Measurements from ENCODE around the gene RRP36.

RRP36 gene

GRCh38 chr6:43020847-43021246 lies 576 bp upstream of the RRP36 start:
- WGBS, 2 donors (ENCODE audit: extremely low coverage in 2 of 2, insufficient read length in 2 of 2, insufficient replicate concordance in 1 of 2), result no CpG with 5 or more reads among the region's 5 CpGs
- Histone ChIP-seq H4K91ac (ENCODE audit: low read depth, low read length, poor library complexity) (no peak overlapping the region), H3K36me3 (replicated peaks in 1 of 2; ENCODE audit: control insufficient read depth in 2 of 2, insufficient read depth in 2 of 2, low read length in 2 of 2) (peaks cover 31 to 77% of the 10 kb centered on the region in 2 donors), H2BK12ac (ENCODE audit: low read length) (no peak overlapping the region), H3K23ac (ENCODE audit: low read depth, low read length, poor library complexity) (peak overlapping the region; percentile 51), H3K9me3 (replicated peaks in 1 of 2; ENCODE audit: control insufficient read depth in 2 of 2, insufficient read depth in 1 of 2, low read depth in 1 of 2, low read length in 2 of 2) (peaks cover 0 to 2% of the 10 kb centered on the region in 2 donors), H2BK5ac (ENCODE audit: low read length) (peak overlapping the region; percentile 21), H3K18ac (ENCODE audit: low read length) (no peak overlapping the region), H3K4me3 (ENCODE audit: low read length in 2 of 2) (peak overlapping the region in 1 of 2 donors; percentile 87), H3K4me2 (ENCODE audit: insufficient read depth, low read length, poor library complexity, severe bottlenecking) (peak overlapping the region; percentile 63), H2AFZ (ENCODE audit: low read length) (peak overlapping the region; percentile 89), H3K14ac (ENCODE audit: low read length) (no peak overlapping the region), H3K9ac (ENCODE audit: low read depth, low read length, poor library complexity) (no peak overlapping the region), H2BK120ac (ENCODE audit: low read depth, low read length) (no peak overlapping the region), H3K27me3 (ENCODE audit: control insufficient read depth in 3 of 3, insufficient read depth in 3 of 3, low read depth in 1 of 3, low read length in 3 of 3) (no peaks in the 10 kb centered on the region), H4K8ac (ENCODE audit: low read depth, low read length) (peak overlapping the region; percentile 74), H2AK5ac (ENCODE audit: low read depth, low read length) (peak overlapping the region; percentile 20), H3K4ac (ENCODE audit: low read length) (no peak overlapping the region), H3K4me1 (ENCODE audit: control insufficient read depth in 2 of 2, insufficient read depth in 1 of 2, low read depth in 1 of 2, low read length in 2 of 2) (peaks cover 5% of the 10 kb centered on the region in 2 donors), H3K79me1 (ENCODE audit: low read depth, low read length) (peaks cover 13% of the 10 kb centered on the region), H3K27ac (replicated peaks; ENCODE audit: low read length) (peak overlapping the region; percentile 82), H2BK15ac (ENCODE audit: low read length) (no peak overlapping the region)
- no peak for DNase-seq (ENCODE audit: low spot score)

GRCh38 chr6:43024436-43024835 lies 3.0 kb downstream of the RRP36 start:
- H2BK15ac ChIP-seq (ENCODE audit: low read length), result no peak overlapping the region
- WGBS, 2 donors (ENCODE audit: extremely low coverage in 2 of 2, insufficient read length in 2 of 2, insufficient replicate concordance in 1 of 2), result no CpG with 5 or more reads among the region's 2 CpGs
- no peak overlapping the region for H3K4me3 ChIP-seq (ENCODE audit: low read length in 2 of 2)
- H3K14ac ChIP-seq (ENCODE audit: low read length), result no peak overlapping the region
- no peak overlapping the region for H4K8ac ChIP-seq (ENCODE audit: low read depth, low read length)
- peaks cover 5% of the 10 kb centered on the region in 2 donors for H3K4me1 ChIP-seq (ENCODE audit: control insufficient read depth in 2 of 2, insufficient read depth in 1 of 2, low read depth in 1 of 2, low read length in 2 of 2)
- H2BK120ac ChIP-seq (ENCODE audit: low read depth, low read length), result no peak overlapping the region
- no peak overlapping the region for H3K4ac ChIP-seq (ENCODE audit: low read length)
- no peak overlapping the region for H2BK12ac ChIP-seq (ENCODE audit: low read length)
- no peak overlapping the region for H3K27ac ChIP-seq (replicated peaks; ENCODE audit: low read length)
- DNase-seq (ENCODE audit: low spot score), result no peak
- H3K36me3 ChIP-seq (replicated peaks in 1 of 2; ENCODE audit: control insufficient read depth in 2 of 2, insufficient read depth in 2 of 2, low read length in 2 of 2), result peaks cover 36 to 77% of the 10 kb centered on the region in 2 donors
- H4K91ac ChIP-seq (ENCODE audit: low read depth, low read length, poor library complexity), result no peak overlapping the region
- peaks cover 0 to 2% of the 10 kb centered on the region in 2 donors for H3K9me3 ChIP-seq (replicated peaks in 1 of 2; ENCODE audit: control insufficient read depth in 2 of 2, insufficient read depth in 1 of 2, low read depth in 1 of 2, low read length in 2 of 2)
- no peak overlapping the region for H2AK5ac ChIP-seq (ENCODE audit: low read depth, low read length)
- H3K23ac ChIP-seq (ENCODE audit: low read depth, low read length, poor library complexity), result no peak overlapping the region
- no peak overlapping the region for H3K9ac ChIP-seq (ENCODE audit: low read depth, low read length, poor library complexity)
- no peak overlapping the region for H3K18ac ChIP-seq (ENCODE audit: low read length)
- H2BK5ac ChIP-seq (ENCODE audit: low read length), result no peak overlapping the region
- H3K79me1 ChIP-seq (ENCODE audit: low read depth, low read length), result peaks cover 3% of the 10 kb centered on the region
- H3K27me3 ChIP-seq (ENCODE audit: control insufficient read depth in 3 of 3, insufficient read depth in 3 of 3, low read depth in 1 of 3, low read length in 3 of 3), result no peaks in the 10 kb centered on the region
- no peak overlapping the region for H3K4me2 ChIP-seq (ENCODE audit: insufficient read depth, low read length, poor library complexity, severe bottlenecking)
- H2AFZ ChIP-seq (ENCODE audit: low read length), result no peak overlapping the region

- no peak for DNase-seq (ENCODE audit: low spot score)
- H2BK5ac ChIP-seq (ENCODE audit: low read length), result no peak overlapping the region
- H4K8ac ChIP-seq (ENCODE audit: low read depth, low read length), result no peak overlapping the region
- no peak overlapping the region for H2AK5ac ChIP-seq (ENCODE audit: low read depth, low read length)
- H3K9me3 ChIP-seq (replicated peaks in 1 of 2; ENCODE audit: control insufficient read depth in 2 of 2, insufficient read depth in 1 of 2, low read depth in 1 of 2, low read length in 2 of 2), result peaks cover 0 to 2% of the 10 kb centered on the region in 2 donors
- no peaks in the 10 kb centered on the region for H3K27me3 ChIP-seq (ENCODE audit: control insufficient read depth in 3 of 3, insufficient read depth in 3 of 3, low read depth in 1 of 3, low read length in 3 of 3)
- H3K23ac ChIP-seq (ENCODE audit: low read depth, low read length, poor library complexity), result no peak overlapping the region
- no peak overlapping the region for H2BK120ac ChIP-seq (ENCODE audit: low read depth, low read length)
- no peak overlapping the region for H2AFZ ChIP-seq (ENCODE audit: low read length)
- no peak overlapping the region for H3K14ac ChIP-seq (ENCODE audit: low read length)
- H3K4me3 ChIP-seq (ENCODE audit: low read length in 2 of 2), result no peak overlapping the region
- WGBS, 2 donors (ENCODE audit: extremely low coverage in 2 of 2, insufficient read length in 2 of 2, insufficient replicate concordance in 1 of 2), result no CpG with 5 or more reads among the region's 5 CpGs
- H3K27ac ChIP-seq (replicated peaks; ENCODE audit: low read length), result no peak overlapping the region
- peaks cover 40 to 75% of the 10 kb centered on the region in 2 donors for H3K36me3 ChIP-seq (replicated peaks in 1 of 2; ENCODE audit: control insufficient read depth in 2 of 2, insufficient read depth in 2 of 2, low read length in 2 of 2)
- H3K18ac ChIP-seq (ENCODE audit: low read length), result no peak overlapping the region
- no peaks in the 10 kb centered on the region for H3K4me1 ChIP-seq (ENCODE audit: control insufficient read depth in 2 of 2, insufficient read depth in 1 of 2, low read depth in 1 of 2, low read length in 2 of 2)
- H4K91ac ChIP-seq (ENCODE audit: low read depth, low read length, poor library complexity), result no peak overlapping the region
- H3K4ac ChIP-seq (ENCODE audit: low read length), result no peak overlapping the region
- H2BK15ac ChIP-seq (ENCODE audit: low read length), result no peak overlapping the region
- H3K79me1 ChIP-seq (ENCODE audit: low read depth, low read length), result peaks cover 3% of the 10 kb centered on the region
- no peak overlapping the region for H2BK12ac ChIP-seq (ENCODE audit: low read length)
- no peak overlapping the region for H3K9ac ChIP-seq (ENCODE audit: low read depth, low read length, poor library complexity)
- no peak overlapping the region for H3K4me2 ChIP-seq (ENCODE audit: insufficient read depth, low read length, poor library complexity, severe bottlenecking)
Measured at GRCh38 chr6:43026365-43026764, 4.9 kb downstream of the RRP36 start.

- no peak overlapping the region for H3K18ac ChIP-seq (ENCODE audit: low read length)
- H3K4me3 ChIP-seq (ENCODE audit: low read length in 2 of 2), result no peak overlapping the region
- no peak overlapping the region for H2BK15ac ChIP-seq (ENCODE audit: low read length)
- H3K79me1 ChIP-seq (ENCODE audit: low read depth, low read length), result no peaks in the 10 kb centered on the region
- no peak overlapping the region for H3K4me2 ChIP-seq (ENCODE audit: insufficient read depth, low read length, poor library complexity, severe bottlenecking)
- H3K4ac ChIP-seq (ENCODE audit: low read length), result no peak overlapping the region
- no peak for DNase-seq (ENCODE audit: low spot score)
- H3K27ac ChIP-seq (replicated peaks; ENCODE audit: low read length), result no peak overlapping the region
- H4K8ac ChIP-seq (ENCODE audit: low read depth, low read length), result no peak overlapping the region
- H3K14ac ChIP-seq (ENCODE audit: low read length), result no peak overlapping the region
- no peak overlapping the region for H3K9ac ChIP-seq (ENCODE audit: low read depth, low read length, poor library complexity)
- peaks cover 43 to 88% of the 10 kb centered on the region in 2 donors for H3K36me3 ChIP-seq (replicated peaks in 1 of 2; ENCODE audit: control insufficient read depth in 2 of 2, insufficient read depth in 2 of 2, low read length in 2 of 2)
- no peak overlapping the region for H2AFZ ChIP-seq (ENCODE audit: low read length)
- H3K23ac ChIP-seq (ENCODE audit: low read depth, low read length, poor library complexity), result no peak overlapping the region
- H2AK5ac ChIP-seq (ENCODE audit: low read depth, low read length), result no peak overlapping the region
- no peak overlapping the region for H2BK5ac ChIP-seq (ENCODE audit: low read length)
- H3K4me1 ChIP-seq (ENCODE audit: control insufficient read depth in 2 of 2, insufficient read depth in 1 of 2, low read depth in 1 of 2, low read length in 2 of 2), result no peaks in the 10 kb centered on the region
- no peaks in the 10 kb centered on the region for H3K9me3 ChIP-seq (replicated peaks in 1 of 2; ENCODE audit: control insufficient read depth in 2 of 2, insufficient read depth in 1 of 2, low read depth in 1 of 2, low read length in 2 of 2)
- no peaks in the 10 kb centered on the region for H3K27me3 ChIP-seq (ENCODE audit: control insufficient read depth in 3 of 3, insufficient read depth in 3 of 3, low read depth in 1 of 3, low read length in 3 of 3)
- no CpG with 5 or more reads among the region's 9 CpGs for WGBS, 2 donors (ENCODE audit: extremely low coverage in 2 of 2, insufficient read length in 2 of 2, insufficient replicate concordance in 1 of 2)
- no peak overlapping the region for H4K91ac ChIP-seq (ENCODE audit: low read depth, low read length, poor library complexity)
- H2BK120ac ChIP-seq (ENCODE audit: low read depth, low read length), result no peak overlapping the region
- H2BK12ac ChIP-seq (ENCODE audit: low read length), result no peak overlapping the region
Measured at GRCh38 chr6:43029120-43029519, 7.7 kb downstream of the RRP36 start.
